NCI-H2081 (cell line): Measurements from ENCODE around the gene INSIG1.

Experiments
- DNase-seq, 2 experiments: peaks; one replicate each; lab custom pipeline; 2025; lab: John Stamatoyannopoulos, UW

INSIG1 gene

GRCh38 chr7:155285423-155285822 is 12.3 kb upstream of the INSIG1 start:
- DNase-seq, result no peak

GRCh38 chr7:155285833-155286232 is 11.8 kb upstream of the INSIG1 start:
- no peak for DNase-seq

GRCh38 chr7:155286686-155287085 is 11.0 kb upstream of the INSIG1 start:
- DNase-seq, result no peak

DNA sequence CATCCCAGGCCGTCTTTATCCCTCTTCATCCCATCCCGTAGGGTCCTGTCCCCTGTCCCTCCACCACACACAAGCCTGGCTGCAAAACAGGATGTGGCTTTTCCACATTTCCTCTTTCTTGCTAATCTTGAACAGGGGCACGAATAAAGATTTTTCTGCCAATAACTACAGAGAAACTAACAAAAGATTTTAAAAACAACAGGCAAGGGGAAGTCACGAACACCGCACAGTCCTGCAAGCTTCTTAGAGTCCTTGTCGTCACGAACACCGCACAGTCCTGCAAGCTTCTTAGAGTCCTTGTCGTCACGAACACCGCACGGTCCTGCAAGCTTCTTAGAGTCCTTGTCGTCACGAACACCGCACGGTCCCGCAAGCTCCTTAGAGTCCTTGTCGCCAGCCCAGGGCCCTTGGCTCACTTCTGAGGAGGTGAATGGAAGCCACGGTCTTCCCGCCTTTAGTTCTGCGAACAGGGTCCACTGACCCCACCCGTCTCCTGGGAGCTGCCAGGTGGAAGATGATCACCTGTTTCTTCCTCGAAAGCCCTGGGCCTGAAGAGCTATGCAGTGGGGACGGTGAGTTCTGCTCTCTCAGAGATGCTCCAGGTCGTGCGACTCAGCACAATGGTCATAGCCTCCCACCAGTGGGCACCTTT is 10.3 kb upstream of the INSIG1 start:
- DNase-seq, result no peak

DNA sequence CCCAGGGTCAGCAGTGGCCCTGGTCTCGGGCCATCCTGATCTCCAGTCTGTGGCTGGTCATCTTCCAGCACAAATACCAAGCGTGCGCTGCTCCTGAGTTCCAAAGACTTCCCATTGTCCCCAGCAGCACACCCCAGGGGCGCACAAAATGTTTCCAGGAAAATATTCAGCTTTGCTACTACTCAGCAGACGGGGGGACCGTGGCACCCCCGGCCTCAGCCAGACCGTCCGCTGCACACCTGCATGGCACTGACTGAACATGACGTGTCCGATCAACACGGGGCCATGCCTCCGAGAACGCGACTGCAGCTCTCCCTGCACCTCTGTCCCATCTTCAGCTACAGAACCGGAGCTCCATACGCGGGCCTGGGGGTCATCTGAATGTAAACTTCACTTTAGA is 9.6 kb upstream of the INSIG1 start:
- DNase-seq, result no peak

DNA sequence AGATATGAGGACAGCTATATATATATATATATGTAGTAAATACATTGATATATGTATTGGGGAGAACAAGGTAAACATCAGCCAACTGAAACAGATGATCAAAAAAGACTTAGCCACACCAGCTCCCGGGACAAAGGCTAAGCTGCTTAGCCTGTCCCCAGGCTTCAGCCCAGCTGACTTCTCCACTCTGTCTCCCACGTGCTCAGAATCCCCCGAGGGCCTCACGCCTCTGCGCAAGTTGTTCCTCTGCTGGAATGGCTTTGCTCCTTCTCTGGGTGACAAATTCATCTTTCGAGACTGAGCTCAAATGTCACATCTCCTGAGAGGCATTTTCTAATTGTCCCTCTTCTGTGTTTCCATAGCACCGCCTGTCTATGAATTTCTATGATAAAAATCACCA is 8.6 kb upstream of the INSIG1 start:
- DNase-seq, result no peak

GRCh38 chr7:155289949-155290501 is 7.7 kb upstream of the INSIG1 start:
- DNase-seq, result no peak

DNA sequence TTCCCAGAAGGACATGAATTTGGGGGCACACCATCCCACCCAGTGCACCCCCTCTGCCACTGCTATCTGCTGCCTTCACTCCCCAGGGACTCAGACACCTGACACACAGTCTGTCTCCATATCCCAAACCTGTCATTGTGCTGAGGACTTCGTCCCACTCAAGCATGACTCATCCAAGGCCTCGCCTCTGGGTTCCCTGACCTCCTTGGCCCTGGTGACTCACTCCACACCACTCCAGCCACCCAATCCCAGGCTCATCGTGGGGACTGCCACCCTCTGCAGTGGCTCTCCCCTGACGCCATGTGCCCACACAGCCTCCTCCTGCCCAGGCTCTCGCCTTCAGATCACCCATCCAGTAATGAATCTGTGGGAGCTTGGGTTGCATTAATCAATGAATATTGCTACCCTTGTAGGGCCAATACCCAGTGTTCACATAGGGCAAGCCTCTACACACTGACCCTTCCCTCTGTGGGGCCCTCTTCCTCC is 6.6 kb upstream of the INSIG1 start:
- DNase-seq, result no peak

- no peak for DNase-seq
Observed at GRCh38 chr7:155291729-155292128, 5.9 kb upstream of the INSIG1 start.

DNA sequence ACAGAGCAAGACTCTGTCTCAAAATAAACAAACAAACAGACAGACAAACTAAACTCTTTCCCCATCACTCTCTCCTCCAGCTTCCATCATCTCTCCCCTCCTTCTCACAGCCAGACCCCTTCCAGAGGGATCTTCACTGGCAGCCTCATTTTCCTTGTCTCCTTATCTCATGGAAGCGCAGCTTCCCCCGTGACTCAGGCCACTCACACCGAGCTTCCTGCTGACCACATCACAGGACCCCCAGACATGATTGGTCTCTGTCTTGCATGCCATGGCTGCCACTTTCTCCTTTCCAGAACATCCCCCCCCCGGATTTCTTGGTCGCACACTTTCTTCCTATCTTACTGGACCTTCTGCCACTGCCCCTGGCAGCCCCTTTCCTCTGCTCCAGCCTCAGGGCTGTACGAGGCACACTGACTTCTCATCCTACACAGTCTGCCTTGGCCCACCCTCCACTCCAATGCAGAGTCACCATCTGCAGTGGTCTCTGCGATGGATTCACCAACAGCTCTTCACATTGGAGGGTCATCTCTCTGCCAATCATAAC is 4.9 kb upstream of the INSIG1 start:
- no peak for DNase-seq

DNA sequence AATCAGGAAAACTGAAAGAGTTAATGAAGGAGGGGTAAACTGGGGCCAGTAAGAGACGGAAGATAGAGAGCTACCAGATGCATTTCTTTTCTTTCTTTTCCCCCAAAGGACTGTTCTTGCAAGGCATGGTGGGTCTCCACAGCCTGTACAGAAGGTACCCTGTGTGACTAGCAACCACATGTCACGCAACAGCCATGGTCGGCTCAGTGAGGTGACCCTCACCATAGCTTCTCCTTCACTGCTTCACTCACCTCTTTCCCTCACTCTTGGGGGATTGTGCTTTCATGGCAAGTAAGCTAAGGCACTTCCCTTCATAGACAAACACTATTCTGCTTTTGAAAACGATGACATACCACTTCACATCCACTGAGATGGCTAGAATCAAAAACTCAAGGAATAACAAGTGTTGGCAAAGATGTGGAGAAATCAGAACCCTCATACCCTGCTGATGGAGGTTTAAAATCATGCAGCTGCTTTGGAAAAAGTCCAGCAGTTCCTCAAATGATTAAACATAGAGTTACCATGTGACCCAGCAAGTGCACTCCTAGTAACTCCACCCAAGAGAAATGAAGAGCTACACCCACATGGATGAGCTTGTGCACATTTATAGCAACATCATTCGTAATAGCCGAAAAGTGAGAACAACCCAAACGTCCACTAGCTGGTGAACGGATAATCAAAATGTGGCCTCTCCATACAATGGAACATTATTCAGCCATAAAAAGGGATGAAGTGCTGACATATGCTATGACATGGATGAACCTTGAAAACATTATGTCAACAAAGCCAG is 3.8 kb upstream of the INSIG1 start:
- DNase-seq, result no peak

DNA sequence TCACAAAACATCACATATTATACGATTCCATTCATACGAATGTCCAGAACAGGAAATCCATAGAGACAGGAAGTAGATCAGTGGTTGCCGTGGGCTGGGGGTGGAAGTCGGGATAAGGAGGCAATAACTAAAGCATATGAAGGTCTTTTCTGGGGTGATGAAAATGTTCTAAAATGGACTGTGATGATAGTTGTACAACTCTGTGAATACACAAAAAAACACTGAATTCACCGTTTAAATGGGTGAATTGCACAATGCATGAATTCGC is 3.2 kb upstream of the INSIG1 start:
- DNase-seq, result no peak

DNA sequence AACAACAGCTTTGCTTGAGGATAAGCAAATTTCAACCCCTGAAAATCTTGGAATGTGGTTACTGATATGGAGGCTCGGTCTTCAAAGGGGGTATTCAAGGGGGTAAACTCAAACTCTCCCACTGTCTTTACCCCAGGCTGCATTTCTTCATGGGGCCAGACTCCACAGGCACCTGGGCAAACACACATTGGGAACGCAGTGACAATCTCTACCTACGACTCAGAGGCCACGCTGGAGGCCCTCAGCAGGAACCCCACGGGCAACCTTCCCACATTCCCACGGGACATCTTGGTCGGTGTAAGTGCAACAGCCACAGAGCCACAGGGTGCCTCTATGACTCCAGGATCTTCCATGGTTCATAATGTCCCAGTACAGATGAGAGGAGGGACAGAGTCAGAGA is 2.2 kb upstream of the INSIG1 start:
- no peak for DNase-seq

- DNase-seq, result no peak
Observed at GRCh38 chr7:155296006-155296787, 1.5 kb upstream of the INSIG1 start.

- peak in 1 of 2 experiments; percentile 61 for DNase-seq
Observed at GRCh38 chr7:155296788-155297516, 726 bp upstream of the INSIG1 start.

GRCh38 chr7:155298288-155298833 is 683 bp downstream of the INSIG1 start:
- peak in 1 of 2 experiments; percentile 32 for DNase-seq

- peak; percentile 96 to 98 for DNase-seq
Observed at GRCh38 chr7:155298834-155299534, 1.3 kb downstream of the INSIG1 start.

GRCh38 chr7:155299535-155300202 is 2.0 kb downstream of the INSIG1 start:
- DNase-seq, result no peak

DNA sequence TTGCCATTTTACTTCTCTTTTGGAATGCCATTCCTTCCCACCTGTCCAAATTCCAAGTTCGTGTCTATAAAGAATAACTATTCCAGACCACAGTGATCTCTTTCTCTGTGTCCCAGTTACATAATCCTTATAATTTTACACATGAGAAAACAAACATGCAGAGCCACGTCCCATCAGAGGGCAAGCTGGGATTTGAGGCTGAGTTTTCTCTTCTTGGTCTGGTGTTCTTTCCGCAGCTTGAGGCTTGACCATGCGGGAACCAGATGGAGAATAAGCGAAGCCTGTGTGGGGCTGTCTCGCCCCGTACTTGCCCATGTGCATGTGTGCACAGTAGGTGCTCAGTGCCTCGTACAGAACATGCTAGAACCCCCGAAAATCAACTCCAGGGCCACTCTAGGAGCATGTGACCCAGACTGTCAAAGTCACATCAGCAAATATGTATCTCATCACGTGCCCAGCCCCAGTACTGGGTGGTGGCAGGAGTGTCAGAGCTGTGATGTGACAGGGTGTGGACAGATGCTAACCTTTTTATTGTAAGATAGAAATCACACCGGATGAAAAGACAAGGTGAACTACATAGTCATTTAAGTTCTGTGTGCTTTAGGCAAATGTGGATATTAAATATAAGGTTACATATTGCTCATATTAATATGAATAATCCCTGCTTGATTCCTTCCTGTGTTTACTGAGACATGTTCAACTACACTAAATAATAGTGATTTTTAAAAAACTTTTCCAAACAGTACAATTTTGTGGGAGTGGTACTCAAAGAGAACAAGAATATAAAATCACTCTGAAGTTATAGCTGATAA is 3.2 kb downstream of the INSIG1 start:
- no peak for DNase-seq
